Measurements from ENCODE around the gene SLC2A1. TPM values are rescaled to one million over a fixed set of nuclear protein-coding genes. Genes with fewer than 3 reads are reported as not detected.

SLC2A1 gene
- total and polyA plus RNA-seq, 9 of the 15 experiments (the other 6 are each of a cell fraction or from before 2014, with no cell fraction given), result 12.6 to 153 (median 48.0) TPM

GRCh38 chr1:42924851-42925760, 33.6 kb downstream of the SLC2A1 start (continued):
- TF ChIP-seq, protein P1, sequence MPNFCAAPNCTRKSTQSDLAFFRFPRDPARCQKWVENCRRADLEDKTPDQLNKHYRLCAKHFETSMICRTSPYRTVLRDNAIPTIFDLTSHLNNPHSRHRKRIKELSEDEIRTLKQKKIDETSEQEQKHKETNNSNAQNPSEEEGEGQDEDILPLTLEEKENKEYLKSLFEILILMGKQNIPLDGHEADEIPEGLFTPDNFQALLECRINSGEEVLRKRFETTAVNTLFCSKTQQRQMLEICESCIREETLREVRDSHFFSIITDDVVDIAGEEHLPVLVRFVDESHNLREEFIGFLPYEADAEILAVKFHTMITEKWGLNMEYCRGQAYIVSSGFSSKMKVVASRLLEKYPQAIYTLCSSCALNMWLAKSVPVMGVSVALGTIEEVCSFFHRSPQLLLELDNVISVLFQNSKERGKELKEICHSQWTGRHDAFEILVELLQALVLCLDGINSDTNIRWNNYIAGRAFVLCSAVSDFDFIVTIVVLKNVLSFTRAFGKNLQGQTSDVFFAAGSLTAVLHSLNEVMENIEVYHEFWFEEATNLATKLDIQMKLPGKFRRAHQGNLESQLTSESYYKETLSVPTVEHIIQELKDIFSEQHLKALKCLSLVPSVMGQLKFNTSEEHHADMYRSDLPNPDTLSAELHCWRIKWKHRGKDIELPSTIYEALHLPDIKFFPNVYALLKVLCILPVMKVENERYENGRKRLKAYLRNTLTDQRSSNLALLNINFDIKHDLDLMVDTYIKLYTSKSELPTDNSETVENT (CRISPR knock-in tag; IDR thresholded peaks at IDR 0.05), result no peak
- TF ChIP-seq NCOA4 (IDR thresholded peaks at IDR 0.05; ENCODE audit: partially characterized antibody), result no peak
- TF ChIP-seq ZNF583 (CRISPR knock-in tag; IDR thresholded peaks at IDR 0.05), result no peak
- no peak for TF ChIP-seq SLC30A9 (CRISPR knock-in tag; IDR thresholded peaks at IDR 0.05)
- no peak for TF ChIP-seq HMGN3 (IDR thresholded peaks at IDR 0.05; ENCODE audit: borderline replicate concordance, extremely low read depth, insufficient read length, low read depth, low read length)
- TF ChIP-seq RFX7 (CRISPR knock-in tag; IDR thresholded peaks at IDR 0.05), result no peak
- TF ChIP-seq RAD21 (CRISPR knock-in tag; conservative IDR thresholded peaks at IDR 0.05 in 1 of 2, IDR thresholded peaks at IDR 0.05 in 1 of 2), result peak in 1 of 2 experiments; percentile 1; a peak in 2 of 4 replicates
- peak; percentile 11 for TF ChIP-seq CHD1 (IDR thresholded peaks at IDR 0.05; ENCODE audit: low read length)
- no peak for TF ChIP-seq GTF2B (IDR thresholded peaks at IDR 0.05; ENCODE audit: extremely low read depth, insufficient read length)
- no peak for TF ChIP-seq KAT7 (CRISPR knock-in tag; IDR thresholded peaks at IDR 0.05; ENCODE audit: borderline replicate concordance)
- TF ChIP-seq ZNF77 (CRISPR knock-in tag; IDR thresholded peaks at IDR 0.05), result no peak
- 0 out of 2 replicates have a peak, but pooled peaks have one; percentile 32 for TF ChIP-seq KHSRP (IDR thresholded peaks at IDR 0.05)
- TF ChIP-seq KAT2B (IDR thresholded peaks at IDR 0.05; ENCODE audit: low read depth, low read length), result no peak
- peak; percentile 89 for TF ChIP-seq TAL1 (IDR thresholded peaks at IDR 0.05)
- TF ChIP-seq TEAD4 (IDR thresholded peaks at IDR 0.05; ENCODE audit: low read length), result peak; percentile 86
- no peak for TF ChIP-seq TEAD4 (CRISPR knock-in tag; IDR thresholded peaks at IDR 0.05; ENCODE audit: borderline replicate concordance)
- no peak for TF ChIP-seq ZNF133 (CRISPR knock-in tag; IDR thresholded peaks at IDR 0.05)
- 0 out of 2 replicates have a peak, but pooled peaks have one; percentile 16 for TF ChIP-seq ZNF780A (CRISPR knock-in tag; IDR thresholded peaks at IDR 0.05)
- no peak for TF ChIP-seq RUNX1 (IDR thresholded peaks at IDR 0.05; ENCODE audit: low read depth)
- TF ChIP-seq RFX1 (IDR thresholded peaks at IDR 0.05), result no peak
- no peak for TF ChIP-seq SMARCB1 (IDR thresholded peaks at IDR 0.05; ENCODE audit: insufficient read length, low read depth)
- TF ChIP-seq LCOR (CRISPR knock-in tag; IDR thresholded peaks at IDR 0.05), result no peak
- TF ChIP-seq KDM5B (IDR thresholded peaks at IDR 0.05; ENCODE audit: insufficient replicate concordance, low read depth, low read length), result no peak
- TF ChIP-seq, protein P2, sequence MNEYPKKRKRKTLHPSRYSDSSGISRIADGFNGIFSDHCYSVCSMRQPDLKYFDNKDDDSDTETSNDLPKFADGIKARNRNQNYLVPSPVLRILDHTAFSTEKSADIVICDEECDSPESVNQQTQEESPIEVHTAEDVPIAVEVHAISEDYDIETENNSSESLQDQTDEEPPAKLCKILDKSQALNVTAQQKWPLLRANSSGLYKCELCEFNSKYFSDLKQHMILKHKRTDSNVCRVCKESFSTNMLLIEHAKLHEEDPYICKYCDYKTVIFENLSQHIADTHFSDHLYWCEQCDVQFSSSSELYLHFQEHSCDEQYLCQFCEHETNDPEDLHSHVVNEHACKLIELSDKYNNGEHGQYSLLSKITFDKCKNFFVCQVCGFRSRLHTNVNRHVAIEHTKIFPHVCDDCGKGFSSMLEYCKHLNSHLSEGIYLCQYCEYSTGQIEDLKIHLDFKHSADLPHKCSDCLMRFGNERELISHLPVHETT (CRISPR knock-in tag; conservative IDR thresholded peaks at IDR 0.05 in 1 of 2, IDR thresholded peaks at IDR 0.05 in 1 of 2), result no peak; a peak in 1 of 4 replicates
- peak; percentile 60; the same call in 1 of the 2 replicates for TF ChIP-seq SUPT5H (IDR thresholded peaks at IDR 0.05)
